ENCODE results near the gene HOXB2. TPM values are rescaled to one million over a fixed set of nuclear protein-coding genes. Genes with fewer than 3 reads are reported as not detected.
A peak's percentile ranks its signal among the peaks of the same experiment; 100 is the strongest.

Gene HOXB2
- total and polyA plus RNA-seq, 2 donors (not counting 1 experiment from before 2014, with no cell fraction given) = 6.1 to 9.2 TPM

DNA sequence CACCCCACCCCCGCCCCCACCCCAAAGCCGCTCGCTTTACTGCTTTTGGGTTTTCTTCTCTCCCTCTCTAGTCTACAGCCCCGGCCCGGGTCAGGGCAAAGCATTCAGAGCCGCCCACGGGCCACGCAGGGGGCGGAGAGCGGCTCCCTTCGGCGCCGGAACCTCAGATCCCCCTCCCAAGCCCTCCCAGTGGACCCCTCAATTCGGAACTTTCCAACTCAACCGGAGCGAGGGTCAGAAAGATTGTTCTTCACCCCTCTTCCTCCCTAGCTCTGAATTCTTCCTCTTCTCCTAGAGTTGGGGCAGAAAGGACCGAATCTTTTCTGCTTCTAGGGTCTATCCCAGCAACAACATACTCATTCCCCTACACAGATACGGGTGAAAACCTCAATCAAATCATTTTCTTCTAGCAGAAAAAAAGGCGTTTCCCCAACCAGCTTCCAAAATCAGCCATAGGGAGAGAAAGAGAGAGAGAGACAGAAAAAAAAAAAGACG lies 1.0 kb downstream of the HOXB2 start:
- DNase-seq = no peak
- Mint-ChIP-seq H3K9me3 (ENCODE audit: insufficient read depth) (no peaks in the 10 kb centered on the region), H3K4me1 (peaks cover 31% of the 10 kb centered on the region), H3K4me3 (peak overlapping the region; percentile 94), H3K27ac (peak overlapping the region; percentile 87), H3K27me3 (peaks cover 53% of the 10 kb centered on the region)
- ChIA-PET POLR2A (interaction anchor here (0.7 kb wide), 1 partner anchor 1712 kb away, joined by 4 read pairs; no protein-coding TSS in a partner anchor), CTCF (interaction anchor here (0.6 kb wide), 1 partner anchor 75 kb away, joined by 3 read pairs; no protein-coding TSS in a partner anchor)
- Histone ChIP-seq H3K79me2 (ENCODE audit: control insufficient read depth, insufficient read depth, low read length) (no peaks in the 10 kb centered on the region), H3K9me3 (ENCODE audit: control extremely low read depth in 1 of 3, control insufficient read depth in 2 of 3, insufficient read depth in 1 of 3, low read length in 2 of 3) (peaks cover 0 to 11% (median 0%) of the 10 kb centered on the region in 3 donors), H3K4me2 (replicated peaks; ENCODE audit: low read depth, low read length, poor library complexity, severe bottlenecking) (peak overlapping the region; percentile 96), H3K4me1 (ENCODE audit: control insufficient read depth in 2 of 2, insufficient read depth in 2 of 2, low read length in 2 of 2) (peaks cover 45 to 47% of the 10 kb centered on the region in 2 donors), H3K27me3 (replicated peaks in 1 of 4; ENCODE audit: control extremely low read depth in 1 of 4, control insufficient read depth in 3 of 4, insufficient read depth in 4 of 4, low read length in 3 of 4) (peaks cover 0 to 68% (median 28%) of the 10 kb centered on the region in 4 experiments), H3K4me3 (ENCODE audit: control extremely low read depth in 1 of 5, extremely low read depth in 1 of 5, insufficient read depth in 1 of 5, low read depth in 2 of 5, low read length in 4 of 5) (peak overlapping the region; percentile 5 to 73 (median 52)), H4K20me1 (ENCODE audit: control insufficient read depth, insufficient read depth, low read length, poor library complexity, severe bottlenecking) (no peaks in the 10 kb centered on the region), H3K36me3 (replicated peaks in 1 of 2; ENCODE audit: control extremely low read depth in 1 of 2, control insufficient read depth in 1 of 2, extremely low read depth in 1 of 2, insufficient read depth in 2 of 2, low read length in 1 of 2) (no peaks in the 10 kb centered on the region), H3K27ac (ENCODE audit: low read length in 2 of 2) (peak overlapping the region in 1 of 2 donors; percentile 46), H3K9ac (ENCODE audit: low read length) (peak overlapping the region; percentile 70), H2AFZ (ENCODE audit: insufficient read depth, low read depth, low read length, poor library complexity, severe bottlenecking) (peak overlapping the region; percentile 82)
- 2% methylated on average over 15 of the region's 20 CpGs for WGBS (ENCODE audit: insufficient coverage)
- intact Hi-C loops (cut with micrococcal nuclease) = loop anchor here (10.0 kb wide), 1 partner anchor 49 kb away; no protein-coding TSS in a partner anchor
- peak; percentile 29 for ATAC-seq (ENCODE audit: low read depth)
- TF ChIP-seq, protein P1, sequence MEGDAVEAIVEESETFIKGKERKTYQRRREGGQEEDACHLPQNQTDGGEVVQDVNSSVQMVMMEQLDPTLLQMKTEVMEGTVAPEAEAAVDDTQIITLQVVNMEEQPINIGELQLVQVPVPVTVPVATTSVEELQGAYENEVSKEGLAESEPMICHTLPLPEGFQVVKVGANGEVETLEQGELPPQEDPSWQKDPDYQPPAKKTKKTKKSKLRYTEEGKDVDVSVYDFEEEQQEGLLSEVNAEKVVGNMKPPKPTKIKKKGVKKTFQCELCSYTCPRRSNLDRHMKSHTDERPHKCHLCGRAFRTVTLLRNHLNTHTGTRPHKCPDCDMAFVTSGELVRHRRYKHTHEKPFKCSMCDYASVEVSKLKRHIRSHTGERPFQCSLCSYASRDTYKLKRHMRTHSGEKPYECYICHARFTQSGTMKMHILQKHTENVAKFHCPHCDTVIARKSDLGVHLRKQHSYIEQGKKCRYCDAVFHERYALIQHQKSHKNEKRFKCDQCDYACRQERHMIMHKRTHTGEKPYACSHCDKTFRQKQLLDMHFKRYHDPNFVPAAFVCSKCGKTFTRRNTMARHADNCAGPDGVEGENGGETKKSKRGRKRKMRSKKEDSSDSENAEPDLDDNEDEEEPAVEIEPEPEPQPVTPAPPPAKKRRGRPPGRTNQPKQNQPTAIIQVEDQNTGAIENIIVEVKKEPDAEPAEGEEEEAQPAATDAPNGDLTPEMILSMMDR (IDR thresholded peaks at IDR 0.05) = no peak
- TF ChIP-seq EZH2 (IDR thresholded peaks at IDR 0.05; ENCODE audit: borderline replicate concordance, insufficient read depth, low read depth, low read length, poor library complexity, severe bottlenecking) = no peak
